22Rv1 (cell line): Measurements from ENCODE around the gene CNTN2.

ENCODE experiments used
- H3K27ac ChIP-seq: fragments of 450-650 bp; 2 replicates; pipeline ENCODE4 v1.5.1; 2017
- ZFX ChIP-seq: fragments of 450-650 bp; IDR thresholded peaks from 2 replicates; pipeline ENCODE4 v1.6.1; 2017; ENCODE audit warnings: antibody characterized with exemption, borderline replicate concordance
- TF ChIP-seq, protein P1 (sequence below): fragments of 450-650 bp; IDR thresholded peaks from 2 replicates; pipeline ENCODE4 v1.5.1; 2017; ENCODE audit warnings: mild to moderate bottlenecking

CNTN2 gene

DNA sequence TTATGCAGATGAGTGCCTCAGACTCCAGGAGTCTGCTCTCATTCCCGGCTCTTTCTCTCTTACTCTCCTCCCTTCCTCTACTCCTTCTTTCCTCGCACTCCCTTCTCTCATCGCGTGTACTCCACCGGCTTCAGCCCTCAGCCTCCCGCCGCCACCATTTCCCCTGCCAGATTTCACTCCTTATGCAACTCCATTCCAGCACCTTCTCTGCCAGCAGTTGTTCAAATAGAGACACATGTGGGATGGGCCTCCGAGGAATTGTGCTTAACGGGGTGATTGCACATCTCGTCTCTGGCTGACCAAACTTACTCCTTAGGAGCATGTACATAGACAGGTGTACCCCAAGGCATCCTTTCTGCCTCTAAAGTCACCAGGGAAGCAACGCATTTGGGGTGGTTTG is 2.1 kb downstream of the CNTN2 start:
- TF ChIP-seq, protein P1, sequence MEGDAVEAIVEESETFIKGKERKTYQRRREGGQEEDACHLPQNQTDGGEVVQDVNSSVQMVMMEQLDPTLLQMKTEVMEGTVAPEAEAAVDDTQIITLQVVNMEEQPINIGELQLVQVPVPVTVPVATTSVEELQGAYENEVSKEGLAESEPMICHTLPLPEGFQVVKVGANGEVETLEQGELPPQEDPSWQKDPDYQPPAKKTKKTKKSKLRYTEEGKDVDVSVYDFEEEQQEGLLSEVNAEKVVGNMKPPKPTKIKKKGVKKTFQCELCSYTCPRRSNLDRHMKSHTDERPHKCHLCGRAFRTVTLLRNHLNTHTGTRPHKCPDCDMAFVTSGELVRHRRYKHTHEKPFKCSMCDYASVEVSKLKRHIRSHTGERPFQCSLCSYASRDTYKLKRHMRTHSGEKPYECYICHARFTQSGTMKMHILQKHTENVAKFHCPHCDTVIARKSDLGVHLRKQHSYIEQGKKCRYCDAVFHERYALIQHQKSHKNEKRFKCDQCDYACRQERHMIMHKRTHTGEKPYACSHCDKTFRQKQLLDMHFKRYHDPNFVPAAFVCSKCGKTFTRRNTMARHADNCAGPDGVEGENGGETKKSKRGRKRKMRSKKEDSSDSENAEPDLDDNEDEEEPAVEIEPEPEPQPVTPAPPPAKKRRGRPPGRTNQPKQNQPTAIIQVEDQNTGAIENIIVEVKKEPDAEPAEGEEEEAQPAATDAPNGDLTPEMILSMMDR = no peak
- TF ChIP-seq ZFX = no peak
- H3K27ac ChIP-seq = no peak overlapping the region

DNA sequence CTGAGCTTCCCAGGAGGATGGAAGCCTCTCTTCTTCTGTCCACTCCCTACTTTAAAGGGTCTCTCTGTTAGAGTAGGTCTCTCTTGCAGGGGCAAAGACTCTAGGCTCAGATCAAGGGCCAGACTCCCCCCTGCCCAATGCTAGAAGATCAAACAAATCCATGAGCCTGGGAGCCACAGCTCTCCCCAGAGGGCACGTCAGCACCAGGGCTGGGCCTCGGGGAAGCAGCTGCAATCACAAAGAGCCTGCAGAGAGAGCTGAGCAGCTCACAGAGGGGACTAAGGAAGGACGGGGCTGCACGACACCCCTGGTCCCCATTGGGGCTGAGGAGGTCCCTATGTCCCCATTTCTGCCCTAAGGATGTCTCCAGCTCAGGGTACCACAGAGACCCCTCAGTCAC is 3.9 kb downstream of the CNTN2 start:
- no peak for TF ChIP-seq ZFX
- TF ChIP-seq, protein P1 = no peak
- no peak overlapping the region for H3K27ac ChIP-seq

DNA sequence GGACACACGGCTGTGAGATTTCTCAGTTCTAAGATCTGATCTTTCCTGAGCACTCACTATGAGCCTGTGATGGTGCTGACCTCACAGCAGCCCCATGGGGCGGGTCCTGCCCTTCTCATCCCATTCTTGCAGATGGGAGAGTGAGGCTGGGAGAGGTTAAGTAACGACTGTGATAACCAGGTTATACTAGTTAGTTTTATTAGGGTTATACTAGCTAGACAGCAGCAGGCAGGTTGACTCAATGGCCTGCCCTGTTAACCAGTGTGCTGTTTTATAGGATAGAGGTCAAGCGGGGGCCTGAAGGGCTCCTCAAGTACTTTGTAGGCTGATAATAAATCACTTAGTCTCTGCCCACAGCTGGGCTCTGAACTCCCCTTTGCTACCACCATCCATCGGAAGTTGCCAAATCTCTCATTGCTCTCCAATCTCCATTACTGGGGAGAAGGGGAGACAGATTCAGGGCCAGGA is 4.8 kb downstream of the CNTN2 start:
- H3K27ac ChIP-seq = no peak overlapping the region
- TF ChIP-seq ZFX = no peak

DNA sequence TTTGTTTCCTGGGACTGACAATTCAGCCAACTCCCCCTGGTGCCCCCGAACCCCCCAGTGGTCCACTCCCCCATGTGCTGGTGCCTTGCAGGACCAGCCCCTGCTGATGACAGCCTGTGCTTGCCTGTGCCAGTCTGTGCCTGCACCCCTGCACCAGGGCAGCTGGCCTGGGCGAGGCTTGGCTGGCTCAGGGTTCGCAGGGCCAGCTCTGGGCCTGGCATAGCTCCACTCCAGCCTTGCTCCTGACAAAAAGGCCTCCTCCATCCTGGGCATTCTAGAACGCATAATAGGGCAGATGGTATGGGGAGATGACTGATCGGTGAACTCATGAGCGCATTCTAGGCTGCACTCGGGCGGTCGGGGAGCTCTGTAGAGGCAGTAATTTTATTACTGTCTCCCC is 5.4 kb downstream of the CNTN2 start:
- no peak overlapping the region for H3K27ac ChIP-seq
- TF ChIP-seq, protein P1 = no peak
- no peak for TF ChIP-seq ZFX

DNA sequence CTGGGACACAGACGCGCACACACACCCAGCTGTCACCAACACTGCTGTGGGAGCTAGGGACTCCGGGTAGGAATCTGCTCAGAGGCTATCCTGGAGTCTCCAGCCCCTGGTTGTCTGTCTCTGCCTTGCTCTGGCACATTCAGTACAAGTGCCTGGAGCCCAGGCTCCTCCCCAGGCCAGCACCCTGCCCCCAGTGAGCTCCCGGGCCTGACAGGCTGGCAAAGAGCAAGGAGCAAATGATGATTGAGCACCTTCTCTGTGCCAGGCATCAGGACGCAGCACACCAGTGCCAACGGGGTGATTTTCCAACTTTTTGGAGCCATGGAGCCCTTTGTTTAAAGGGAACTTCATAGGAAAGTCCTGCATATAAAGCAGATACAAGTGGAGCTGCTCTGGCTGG is 6.5 kb downstream of the CNTN2 start:
- no peak overlapping the region for H3K27ac ChIP-seq
- no peak for TF ChIP-seq ZFX
- TF ChIP-seq, protein P1 = no peak

DNA sequence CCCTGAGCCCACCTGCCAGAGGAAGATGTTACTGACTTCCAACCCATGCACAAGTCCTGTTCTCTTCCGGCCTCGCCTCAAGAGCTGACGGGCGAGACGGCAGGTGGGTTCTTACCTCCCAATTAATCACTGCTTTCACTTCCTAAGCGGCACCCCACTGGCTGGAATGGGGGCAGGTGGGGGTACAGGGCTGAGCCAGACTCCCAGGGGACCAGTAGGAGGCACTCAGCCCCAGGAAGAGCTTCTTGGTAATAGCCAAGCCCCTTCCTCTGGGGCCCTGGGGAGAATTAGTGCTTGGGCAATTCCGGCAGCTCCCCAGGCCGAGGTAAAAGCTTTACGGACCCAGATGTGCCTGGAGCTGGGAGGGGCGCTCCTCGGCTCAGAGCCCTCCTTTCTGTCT is 9.7 kb downstream of the CNTN2 start:
- TF ChIP-seq ZFX = no peak
- TF ChIP-seq, protein P1 = no peak

DNA sequence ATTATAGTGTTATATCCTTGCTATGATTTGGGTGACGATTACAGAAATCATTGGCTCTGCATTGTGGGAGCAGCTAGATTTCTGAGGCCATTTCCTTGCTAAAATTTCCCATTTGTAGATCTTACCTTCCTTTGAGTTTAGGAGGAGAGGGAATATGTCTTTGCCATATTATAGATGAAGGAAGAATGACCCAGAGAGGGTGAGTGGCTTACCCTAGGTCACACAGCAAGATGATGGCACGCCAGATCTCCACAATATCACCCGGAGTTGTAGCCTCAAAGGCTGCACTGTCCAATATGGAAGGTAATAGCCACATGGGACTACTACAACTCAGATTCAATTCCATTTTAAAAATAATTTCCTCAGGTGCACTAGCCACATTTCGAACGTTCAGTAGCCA is 10.3 kb downstream of the CNTN2 start:
- TF ChIP-seq, protein P1 = no peak
- no peak for TF ChIP-seq ZFX

More for the DNA sequence above, 9.7 kb downstream of the CNTN2 start:
- no peak overlapping the region for H3K27ac ChIP-seq

DNA sequence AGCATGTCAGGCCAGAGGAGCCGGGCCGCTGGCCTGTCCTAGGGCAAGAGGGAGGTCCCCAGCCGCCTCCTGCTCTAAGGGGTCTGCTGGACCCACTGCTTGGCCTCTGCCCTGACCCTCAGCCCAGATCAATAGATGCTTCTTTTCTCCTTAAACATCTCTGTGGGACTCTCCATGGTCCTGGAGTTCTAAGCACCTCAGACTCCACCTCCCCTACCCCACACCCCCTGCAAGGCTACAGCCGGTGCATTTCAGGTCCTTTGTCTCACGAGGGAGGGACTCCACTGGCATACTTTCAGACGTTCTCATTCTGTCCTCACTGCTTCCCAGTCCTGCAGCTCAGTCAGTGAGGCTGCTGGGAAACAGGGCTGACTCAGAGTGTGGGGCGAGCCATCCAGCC is 11.0 kb downstream of the CNTN2 start:
- TF ChIP-seq ZFX = no peak
- TF ChIP-seq, protein P1 = no peak
- H3K27ac ChIP-seq = no peak overlapping the region

More for the DNA sequence above, 10.3 kb downstream of the CNTN2 start:
- H3K27ac ChIP-seq = no peak overlapping the region
